AG10803 (cell line): Measurements from ENCODE around the gene WDR1.
"Not testable (repeated sequence)": the region's sequence is repeated elsewhere in the genome, so short reads cannot be mapped to it uniquely, and the experiment has no call there.

Source experiments
- DNase-seq: peaks from one replicate; pipeline ENCODE4 v3.0.0; 2010; ENCODE audit warnings: low read depth
- H3K4me3 ChIP-seq: 2 replicates; pipeline ENCODE4 v1.5.1; 2011; ENCODE audit warnings: mild to moderate bottlenecking, low read length, control low read depth
- TF ChIP-seq, protein P1 (sequence below): conservative IDR thresholded peaks from 2 replicates; pipeline ENCODE4 v1.5.1; 2011; ENCODE audit warnings: mild to moderate bottlenecking, low read length, control low read depth, inconsistent platforms

The WDR1 gene

DNA sequence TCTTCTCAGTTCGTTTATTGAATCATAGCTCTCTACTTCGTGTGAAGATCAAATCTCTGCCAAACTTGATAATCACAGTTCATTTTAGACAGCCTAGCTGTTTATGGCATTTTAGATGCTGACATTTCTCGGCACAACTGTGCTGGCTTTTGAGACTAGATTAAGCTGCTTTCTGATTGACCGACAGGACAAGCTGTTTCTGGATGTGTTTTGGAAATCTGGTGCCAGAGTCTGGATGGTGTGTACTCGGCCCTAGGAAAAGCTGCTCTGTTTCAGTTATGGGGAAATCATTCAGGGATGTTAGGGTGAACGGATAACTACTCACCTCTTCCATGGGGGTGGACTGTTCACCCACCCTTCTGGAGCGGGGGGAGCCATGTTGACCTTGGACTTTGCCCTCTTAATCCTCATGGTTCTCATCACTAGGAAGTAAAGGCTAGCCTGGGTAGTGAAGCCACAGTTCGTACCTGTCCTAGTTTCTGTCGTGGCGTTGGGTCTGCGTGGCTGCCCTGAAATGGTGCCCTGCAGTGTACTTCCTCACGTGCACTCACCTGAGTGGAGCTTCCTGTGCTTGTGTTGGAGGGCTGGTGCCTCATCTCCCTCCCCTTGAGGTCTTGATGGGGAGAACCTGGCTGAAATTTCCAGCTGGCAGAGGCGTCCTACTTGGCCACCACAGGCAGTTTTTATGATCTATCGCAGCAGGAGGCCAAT lies 13.7 kb upstream of the WDR1 start:
- DNase-seq, result no peak
- H3K4me3 ChIP-seq, result no peak overlapping the region
- TF ChIP-seq, protein P1, sequence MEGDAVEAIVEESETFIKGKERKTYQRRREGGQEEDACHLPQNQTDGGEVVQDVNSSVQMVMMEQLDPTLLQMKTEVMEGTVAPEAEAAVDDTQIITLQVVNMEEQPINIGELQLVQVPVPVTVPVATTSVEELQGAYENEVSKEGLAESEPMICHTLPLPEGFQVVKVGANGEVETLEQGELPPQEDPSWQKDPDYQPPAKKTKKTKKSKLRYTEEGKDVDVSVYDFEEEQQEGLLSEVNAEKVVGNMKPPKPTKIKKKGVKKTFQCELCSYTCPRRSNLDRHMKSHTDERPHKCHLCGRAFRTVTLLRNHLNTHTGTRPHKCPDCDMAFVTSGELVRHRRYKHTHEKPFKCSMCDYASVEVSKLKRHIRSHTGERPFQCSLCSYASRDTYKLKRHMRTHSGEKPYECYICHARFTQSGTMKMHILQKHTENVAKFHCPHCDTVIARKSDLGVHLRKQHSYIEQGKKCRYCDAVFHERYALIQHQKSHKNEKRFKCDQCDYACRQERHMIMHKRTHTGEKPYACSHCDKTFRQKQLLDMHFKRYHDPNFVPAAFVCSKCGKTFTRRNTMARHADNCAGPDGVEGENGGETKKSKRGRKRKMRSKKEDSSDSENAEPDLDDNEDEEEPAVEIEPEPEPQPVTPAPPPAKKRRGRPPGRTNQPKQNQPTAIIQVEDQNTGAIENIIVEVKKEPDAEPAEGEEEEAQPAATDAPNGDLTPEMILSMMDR, result no peak

DNA sequence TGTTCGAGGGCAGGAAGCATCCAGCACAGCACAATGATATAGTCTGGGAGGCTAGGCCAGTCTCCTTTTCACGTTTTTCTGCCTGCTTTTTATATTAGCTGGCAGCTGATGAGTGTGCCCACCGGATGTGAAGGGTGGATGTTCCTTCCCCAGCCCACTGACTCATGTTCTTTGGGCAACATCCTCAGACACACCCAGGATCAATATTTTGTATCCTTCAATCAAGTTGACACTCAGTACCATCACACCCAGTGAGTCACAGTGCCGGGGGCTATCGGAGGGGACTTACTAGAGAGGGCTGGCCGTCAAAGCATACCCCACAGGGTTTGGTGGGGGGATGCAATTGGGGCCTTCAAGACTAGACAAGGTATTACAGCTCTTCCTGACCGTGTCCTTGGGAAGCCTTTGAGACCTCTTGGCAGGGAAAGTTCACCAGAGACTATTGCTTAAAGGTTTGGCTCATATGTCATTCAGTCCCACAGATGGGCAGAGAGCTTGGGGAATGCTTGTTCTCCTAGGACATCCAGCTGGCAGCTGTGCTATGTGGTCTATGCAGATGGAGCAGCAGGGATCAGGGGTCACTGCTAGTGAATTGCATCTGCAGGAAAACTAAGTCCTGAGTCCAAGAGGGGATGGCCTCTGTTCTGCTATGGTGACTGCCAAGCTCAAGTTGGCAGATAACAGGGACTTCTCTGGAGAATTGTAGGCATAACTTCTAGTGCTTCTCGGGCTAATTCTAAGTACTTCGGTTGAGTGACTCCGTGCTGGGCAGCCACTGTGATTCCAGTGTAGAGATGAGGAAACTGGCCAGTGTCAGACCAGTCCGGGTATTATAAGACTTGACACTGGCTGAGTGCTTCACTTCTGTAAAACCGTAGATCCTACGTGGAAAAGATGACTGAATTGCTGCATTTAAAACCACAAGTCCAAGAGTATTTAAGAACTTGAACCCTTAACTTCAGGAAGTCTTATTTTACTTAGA lies 12.9 kb upstream of the WDR1 start:
- H3K4me3 ChIP-seq, result no peak overlapping the region
- peak; percentile 23 for DNase-seq
- TF ChIP-seq, protein P1, result no peak

DNA sequence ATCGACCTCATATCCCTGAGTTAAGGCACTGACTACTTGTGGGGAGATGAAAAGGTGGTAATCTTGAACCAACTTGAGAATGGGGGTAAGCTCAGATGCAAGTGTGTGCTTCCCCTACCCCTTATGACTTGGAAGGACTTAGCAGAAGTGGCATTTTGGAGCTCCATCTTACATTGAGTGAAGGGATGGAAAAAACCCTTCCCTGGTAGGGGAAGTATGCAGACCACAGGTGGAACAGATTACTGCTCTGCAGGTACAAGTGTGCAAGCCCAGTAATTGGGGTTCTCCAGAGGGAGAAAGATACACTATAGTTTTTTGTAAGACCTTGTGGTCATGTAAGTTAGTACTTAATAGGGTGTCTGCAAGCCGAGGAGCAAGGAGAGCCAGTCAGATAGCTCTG lies 12.2 kb upstream of the WDR1 start:
- no peak overlapping the region for H3K4me3 ChIP-seq
- TF ChIP-seq, protein P1, result no peak
- no peak for DNase-seq

DNA sequence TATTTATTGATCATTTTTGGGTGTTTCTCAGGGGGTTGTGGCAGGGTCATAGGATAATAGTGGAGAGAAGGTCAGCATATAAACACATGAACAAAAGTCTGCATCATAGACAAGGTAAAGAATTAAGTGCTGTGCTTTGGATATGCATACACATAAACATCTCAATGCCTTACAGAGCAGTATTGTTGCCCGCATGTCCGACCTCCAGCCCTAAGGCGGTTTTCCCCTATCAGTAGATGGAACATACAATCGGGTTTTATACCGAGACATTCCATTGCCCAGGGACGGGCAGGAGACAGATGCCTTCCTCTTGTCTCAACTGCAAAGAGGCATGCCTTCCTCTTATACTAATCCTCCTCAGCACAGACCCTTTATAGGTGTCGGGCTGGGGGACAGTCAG lies 10.9 kb upstream of the WDR1 start:
- DNase-seq, H3K4me3 ChIP-seq: not testable (repeated sequence)

DNA sequence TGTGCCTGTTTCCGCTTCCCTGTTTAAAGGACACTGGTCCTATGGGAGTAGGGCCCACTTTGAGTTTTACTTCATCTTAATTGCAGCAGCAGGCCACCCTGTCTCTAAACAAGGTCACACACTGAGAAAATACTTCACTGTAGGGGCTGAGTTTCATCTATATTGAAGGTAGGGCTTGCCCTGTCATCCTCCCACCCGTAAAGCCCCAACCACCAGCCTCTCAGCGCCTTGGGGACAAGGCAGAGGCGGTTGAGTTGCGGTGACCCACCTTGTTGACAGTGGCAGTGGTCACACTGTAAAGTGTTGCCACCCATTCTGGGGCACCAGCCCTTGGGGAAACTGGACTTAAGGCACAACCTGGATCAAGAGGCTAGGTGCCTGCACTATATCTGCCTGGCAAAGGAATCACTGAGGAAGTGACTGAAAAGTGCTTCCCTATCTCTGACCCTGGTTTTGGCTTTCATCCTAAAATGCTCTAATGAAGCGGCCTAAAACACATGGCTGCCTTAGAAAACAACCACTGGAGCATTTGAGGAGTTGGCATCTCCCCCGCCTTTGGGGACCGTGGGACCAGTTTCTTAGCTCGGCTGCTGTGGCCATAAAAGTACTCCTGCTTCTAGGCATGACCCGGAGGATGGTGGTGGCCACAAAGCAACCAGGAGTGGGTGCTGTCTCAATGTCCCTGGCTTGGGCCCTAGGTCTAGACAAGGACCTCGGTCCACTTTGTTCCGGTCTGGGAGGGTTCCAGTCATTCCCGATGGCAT lies 7.8 kb upstream of the WDR1 start:
- no peak for DNase-seq
- TF ChIP-seq, protein P1, result no peak
- H3K4me3 ChIP-seq, result no peak overlapping the region

DNA sequence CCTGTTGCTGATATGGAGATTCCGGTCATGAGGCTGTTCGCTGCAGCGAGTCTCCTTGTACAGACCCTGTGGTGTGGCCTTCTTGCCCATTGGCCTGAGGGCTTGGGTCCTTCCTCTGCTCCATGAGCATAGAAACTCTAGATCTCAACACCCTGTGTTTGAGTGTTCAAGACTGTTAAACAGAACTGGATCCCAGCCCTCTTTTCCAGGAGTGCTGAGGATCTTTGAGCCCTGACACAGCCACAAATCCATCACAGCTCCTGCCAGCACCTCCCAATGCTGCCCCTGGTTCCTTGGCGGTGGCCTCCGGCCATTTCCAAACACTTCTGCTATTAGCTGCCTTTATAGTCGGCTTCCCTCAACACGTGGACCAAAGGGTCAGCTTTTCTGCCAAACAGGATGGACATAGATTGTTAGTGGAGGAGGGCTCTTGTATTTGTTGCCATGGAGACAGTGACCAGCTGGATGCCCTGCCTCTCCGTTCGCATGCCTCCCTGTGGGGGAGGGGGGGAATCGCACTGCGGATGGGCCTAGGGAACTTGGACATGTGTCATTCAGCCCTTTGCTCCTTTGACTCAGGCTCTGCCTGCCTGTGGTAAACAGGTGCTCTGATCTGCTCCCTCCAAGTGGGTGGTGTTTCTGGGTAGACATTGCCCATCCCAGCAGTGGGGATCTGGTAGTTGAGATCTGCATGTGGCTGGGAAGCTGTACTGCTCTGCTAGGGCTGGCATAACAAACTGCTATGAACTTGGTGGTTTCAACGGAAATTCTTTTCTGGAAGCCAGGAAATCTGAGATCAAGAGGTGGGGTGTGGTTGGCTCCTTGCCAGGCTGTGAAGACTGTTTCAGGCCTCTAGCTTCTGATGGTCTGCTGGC lies 6.9 kb upstream of the WDR1 start:
- TF ChIP-seq, protein P1, result no peak
- no peak for DNase-seq
- H3K4me3 ChIP-seq, result no peak overlapping the region
